GM23338 (cell line): Measurements from ENCODE around the gene NCR2. TPM values are rescaled to one million over a fixed set of nuclear protein-coding genes. Genes with fewer than 3 reads are reported as not detected.

Experiments
- ATAC-seq: fragments of 200-7000 bp; cut with Tn5 transposase; 3 replicates; pipeline ENCODE4 v1.9.1; 2020
- DNase-seq: peaks from one replicate; pipeline ENCODE4 v3.0.0-alpha.2; 2015; ENCODE audit warnings: low spot score
- H2AFZ ChIP-seq: fragments of 200-600 bp; sonication (generic); 2 replicates; pipeline ENCODE4 v1.8.0; 2016; ENCODE audit warnings: antibody characterized with exemption, mild to moderate bottlenecking, moderate library complexity
- H3F3A ChIP-seq: fragments of 200-600 bp; sonication (generic); replicated peaks from 2 replicates; pipeline ENCODE4 v1.8.0; 2017; ENCODE audit warnings: antibody characterized with exemption, mixed run types, low read depth
- H3K27ac ChIP-seq: fragments of 200-600 bp; sonication (generic); 2 replicates; pipeline ENCODE4 v1.6.1; 2016; ENCODE audit warnings: low read depth
- H3K27me3 ChIP-seq: fragments of 200-600 bp; sonication (generic); 2 replicates; pipeline ENCODE4 v1.8.0; 2016; ENCODE audit warnings: mild to moderate bottlenecking, mixed run types, moderate library complexity; ENCODE audit not compliant: insufficient read depth
- H3K36me3 ChIP-seq: fragments of 200-600 bp; sonication (generic); 2 replicates; pipeline ENCODE4 v1.8.0; 2016; ENCODE audit warnings: mild to moderate bottlenecking; ENCODE audit not compliant: insufficient read depth
- H3K4me1 ChIP-seq: fragments of 200-600 bp; sonication (generic); 2 replicates; pipeline ENCODE4 v1.8.0; 2016; ENCODE audit warnings: mild to moderate bottlenecking, moderate library complexity; ENCODE audit not compliant: insufficient read depth
- H3K4me2 ChIP-seq: fragments of 200-600 bp; sonication (generic); 2 replicates; pipeline ENCODE4 v1.7.1; 2017; ENCODE audit warnings: mixed run types
- H3K4me3 ChIP-seq: fragments of 200-600 bp; sonication (generic); 2 replicates; pipeline ENCODE4 v1.6.1; 2016; ENCODE audit warnings: mixed run types
- H3K79me2 ChIP-seq: fragments of 200-600 bp; sonication (generic); replicated peaks from 2 replicates; pipeline ENCODE4 v1.8.0; 2017; ENCODE audit warnings: mild to moderate bottlenecking; ENCODE audit not compliant: insufficient read depth
- H3K9me2 ChIP-seq: fragments of 200-600 bp; sonication (generic); 2 replicates; pipeline ENCODE4 v1.8.0; 2017; ENCODE audit not compliant: insufficient read depth
- H4K20me1 ChIP-seq: fragments of 200-600 bp; sonication (generic); replicated peaks from 2 replicates; pipeline ENCODE4 v1.8.0; 2017; ENCODE audit warnings: mild to moderate bottlenecking; ENCODE audit not compliant: insufficient read depth
- H3K27ac Mint-ChIP-seq: 2 replicates; pipeline ENCODE4 v1.8.0; 2020; ENCODE audit warnings: inconsistent platforms, mild to moderate bottlenecking, moderate library complexity, mixed read lengths
- H3K27me3 Mint-ChIP-seq: 3 replicates; pipeline ENCODE4 v1.8.0; 2022; ENCODE audit warnings: low read depth, mild to moderate bottlenecking, moderate library complexity, mixed read lengths, inconsistent platforms; ENCODE audit not compliant: insufficient read depth, poor library complexity
- H3K36me3 Mint-ChIP-seq: 3 replicates; pipeline ENCODE4 v1.8.0; 2021; ENCODE audit warnings: low read depth, mild to moderate bottlenecking, inconsistent platforms, moderate library complexity, mixed read lengths
- H3K4me1 Mint-ChIP-seq: 3 replicates; pipeline ENCODE4 v1.8.0; 2020; ENCODE audit warnings: mild to moderate bottlenecking, inconsistent platforms, mixed read lengths
- H3K4me3 Mint-ChIP-seq: 3 replicates; pipeline ENCODE4 v1.8.0; 2021; ENCODE audit warnings: moderate library complexity, mild to moderate bottlenecking, inconsistent platforms, mixed read lengths
- H3K9me3 Mint-ChIP-seq: 3 replicates; pipeline ENCODE4 v1.8.0; 2020; ENCODE audit warnings: moderate library complexity, mild to moderate bottlenecking, inconsistent platforms, mixed read lengths
- CREB1 ChIP-seq: fragments of 250-450 bp; sonication (Bioruptor Pico); IDR thresholded peaks from 2 replicates; pipeline ENCODE4 v1.5.0; 2020; ENCODE audit warnings: low read depth, mild to moderate bottlenecking, moderate library complexity
- EZH2 ChIP-seq: fragments of 200-600 bp; sonication (generic); IDR thresholded peaks from one replicate; pipeline ENCODE4 v1.8.0; 2017; ENCODE audit warnings: antibody characterized with exemption, mild to moderate bottlenecking, low read depth; ENCODE audit not compliant: unreplicated experiment
- EZH2phosphoT487 ChIP-seq: fragments of 200-600 bp; sonication (generic); IDR thresholded peaks from one replicate; pipeline ENCODE4 v1.8.1; 2018; ENCODE audit warnings: antibody characterized with exemption; ENCODE audit not compliant: unreplicated experiment
- JUNB ChIP-seq: IDR thresholded peaks from one replicate; pipeline ENCODE4 v1.6.1; 2016; ENCODE audit warnings: antibody characterized with exemption; ENCODE audit not compliant: unreplicated experiment
- NANOG ChIP-seq: IDR thresholded peaks from 2 replicates; pipeline ENCODE4 v1.6.1; 2016; ENCODE audit warnings: antibody characterized with exemption, borderline replicate concordance
- POLR2AphosphoS5 ChIP-seq: IDR thresholded peaks from 2 replicates; pipeline ENCODE4 v1.6.1; 2016; ENCODE audit warnings: antibody characterized with exemption, low read depth
- STAT1 ChIP-seq: IDR thresholded peaks from one replicate; pipeline ENCODE4 v1.6.1; 2016; ENCODE audit warnings: antibody characterized with exemption; ENCODE audit not compliant: unreplicated experiment
- ZNF114 ChIP-seq: fragments of 250-450 bp; sonication (Bioruptor Pico); IDR thresholded peaks from 2 replicates; pipeline ENCODE4 v1.5.0; 2020; ENCODE audit warnings: mild to moderate bottlenecking, moderate library complexity
- ZNF331 ChIP-seq: fragments of 250-450 bp; sonication (Bioruptor Pico); IDR thresholded peaks from 2 replicates; pipeline ENCODE4 v1.5.0; 2020; ENCODE audit warnings: low read depth, mild to moderate bottlenecking, moderate library complexity
- polyA plus RNA-seq: library from polyadenylated mRNA; unstranded; fragments of >200 nt; fragmentation: Nextera tagmentation; extraction: Ambion mirVana; gene quantifications from 2 replicates; pipeline ENCODE4 v1.2.1, GENCODE V29; 2016
- total RNA-seq: library from RNA; depleted of rRNA; stranded (reverse); fragments of >200 nt; shearing (Covaris generic); gene quantifications from 2 replicates; pipeline ENCODE4 v1.2.3, GENCODE V29; 2014
- TF ChIP-seq, protein P1 (sequence below): IDR thresholded peaks from one replicate; pipeline ENCODE4 v1.6.1; 2018; ENCODE audit warnings: antibody characterized with exemption; ENCODE audit not compliant: unreplicated experiment
- TF ChIP-seq, protein P2 (sequence below): IDR thresholded peaks from 2 replicates; pipeline ENCODE4 v1.6.1; 2016; ENCODE audit warnings: antibody characterized with exemption
- TF ChIP-seq, protein P3 (sequence below): fragments of 250-450 bp; sonication (Bioruptor Pico); IDR thresholded peaks from 2 replicates; pipeline ENCODE4 v1.5.0; 2020; ENCODE audit warnings: mild to moderate bottlenecking, moderate library complexity
- TF ChIP-seq, protein P4 (sequence below), 2 experiments: fragments of 200-600 bp in 1 of 2; sonication (generic) in 1 of 2; conservative IDR thresholded peaks; 2 replicates each; pipeline versions ENCODE4 v1.5.1 to v1.6.1; 2016 to 2017; ENCODE audit warnings: antibody characterized with exemption in 2 of 2, low read depth in 2 of 2, mild to moderate bottlenecking in 2 of 2, moderate library complexity in 1 of 2

Gene NCR2
- total and polyA plus RNA-seq, 2 experiments from 2014 or later, result not detected

DNA sequence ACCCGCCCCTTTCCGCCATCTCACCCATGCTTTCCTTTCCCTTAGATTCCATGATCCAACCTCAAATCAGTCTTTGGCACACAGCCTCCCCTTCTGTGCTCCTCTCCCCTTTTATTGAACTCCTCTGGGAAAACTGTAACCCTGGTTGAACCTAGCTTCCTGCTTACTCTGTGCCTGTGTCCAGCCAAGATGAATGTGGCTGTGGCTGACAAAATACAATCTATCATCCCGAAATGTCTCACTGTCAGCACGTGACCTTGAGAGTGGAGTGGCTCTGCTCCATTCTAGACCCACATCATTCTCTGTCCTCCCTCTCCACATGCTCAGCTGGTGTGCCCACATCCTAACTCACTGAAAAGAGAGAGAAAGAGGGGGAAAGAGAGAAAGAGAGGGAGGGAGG lies 11.0 kb downstream of the NCR2 start:
- H3K36me3 Mint-ChIP-seq, result peaks cover 7% of the 10 kb centered on the region; the same call in 2 of the 3 replicates
- Histone ChIP-seq H3K4me3 (no peak overlapping the region), H3K4me1 (no peaks in the 10 kb centered on the region), H4K20me1 (no peaks in the 10 kb centered on the region), H3K4me2 (no peak overlapping the region), H3F3A (no peaks in the 10 kb centered on the region), H3K27ac (no peak overlapping the region), H3K27me3 (no peaks in the 10 kb centered on the region), H3K79me2 (no peaks in the 10 kb centered on the region), H2AFZ (no peak overlapping the region), H3K9me2 (no peaks in the 10 kb centered on the region), H3K36me3 (0 out of 2 replicates have a peak, but pooled peaks cover 4% of the 10 kb centered on the region)
- TF ChIP-seq, protein P1, sequence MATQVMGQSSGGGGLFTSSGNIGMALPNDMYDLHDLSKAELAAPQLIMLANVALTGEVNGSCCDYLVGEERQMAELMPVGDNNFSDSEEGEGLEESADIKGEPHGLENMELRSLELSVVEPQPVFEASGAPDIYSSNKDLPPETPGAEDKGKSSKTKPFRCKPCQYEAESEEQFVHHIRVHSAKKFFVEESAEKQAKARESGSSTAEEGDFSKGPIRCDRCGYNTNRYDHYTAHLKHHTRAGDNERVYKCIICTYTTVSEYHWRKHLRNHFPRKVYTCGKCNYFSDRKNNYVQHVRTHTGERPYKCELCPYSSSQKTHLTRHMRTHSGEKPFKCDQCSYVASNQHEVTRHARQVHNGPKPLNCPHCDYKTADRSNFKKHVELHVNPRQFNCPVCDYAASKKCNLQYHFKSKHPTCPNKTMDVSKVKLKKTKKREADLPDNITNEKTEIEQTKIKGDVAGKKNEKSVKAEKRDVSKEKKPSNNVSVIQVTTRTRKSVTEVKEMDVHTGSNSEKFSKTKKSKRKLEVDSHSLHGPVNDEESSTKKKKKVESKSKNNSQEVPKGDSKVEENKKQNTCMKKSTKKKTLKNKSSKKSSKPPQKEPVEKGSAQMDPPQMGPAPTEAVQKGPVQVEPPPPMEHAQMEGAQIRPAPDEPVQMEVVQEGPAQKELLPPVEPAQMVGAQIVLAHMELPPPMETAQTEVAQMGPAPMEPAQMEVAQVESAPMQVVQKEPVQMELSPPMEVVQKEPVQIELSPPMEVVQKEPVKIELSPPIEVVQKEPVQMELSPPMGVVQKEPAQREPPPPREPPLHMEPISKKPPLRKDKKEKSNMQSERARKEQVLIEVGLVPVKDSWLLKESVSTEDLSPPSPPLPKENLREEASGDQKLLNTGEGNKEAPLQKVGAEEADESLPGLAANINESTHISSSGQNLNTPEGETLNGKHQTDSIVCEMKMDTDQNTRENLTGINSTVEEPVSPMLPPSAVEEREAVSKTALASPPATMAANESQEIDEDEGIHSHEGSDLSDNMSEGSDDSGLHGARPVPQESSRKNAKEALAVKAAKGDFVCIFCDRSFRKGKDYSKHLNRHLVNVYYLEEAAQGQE, result no peak
- TF ChIP-seq EZH2, result no peak
- TF ChIP-seq, protein P2, sequence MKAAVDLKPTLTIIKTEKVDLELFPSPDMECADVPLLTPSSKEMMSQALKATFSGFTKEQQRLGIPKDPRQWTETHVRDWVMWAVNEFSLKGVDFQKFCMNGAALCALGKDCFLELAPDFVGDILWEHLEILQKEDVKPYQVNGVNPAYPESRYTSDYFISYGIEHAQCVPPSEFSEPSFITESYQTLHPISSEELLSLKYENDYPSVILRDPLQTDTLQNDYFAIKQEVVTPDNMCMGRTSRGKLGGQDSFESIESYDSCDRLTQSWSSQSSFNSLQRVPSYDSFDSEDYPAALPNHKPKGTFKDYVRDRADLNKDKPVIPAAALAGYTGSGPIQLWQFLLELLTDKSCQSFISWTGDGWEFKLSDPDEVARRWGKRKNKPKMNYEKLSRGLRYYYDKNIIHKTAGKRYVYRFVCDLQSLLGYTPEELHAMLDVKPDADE, result no peak
- TF ChIP-seq CREB1, result no peak
- TF ChIP-seq, protein P3, sequence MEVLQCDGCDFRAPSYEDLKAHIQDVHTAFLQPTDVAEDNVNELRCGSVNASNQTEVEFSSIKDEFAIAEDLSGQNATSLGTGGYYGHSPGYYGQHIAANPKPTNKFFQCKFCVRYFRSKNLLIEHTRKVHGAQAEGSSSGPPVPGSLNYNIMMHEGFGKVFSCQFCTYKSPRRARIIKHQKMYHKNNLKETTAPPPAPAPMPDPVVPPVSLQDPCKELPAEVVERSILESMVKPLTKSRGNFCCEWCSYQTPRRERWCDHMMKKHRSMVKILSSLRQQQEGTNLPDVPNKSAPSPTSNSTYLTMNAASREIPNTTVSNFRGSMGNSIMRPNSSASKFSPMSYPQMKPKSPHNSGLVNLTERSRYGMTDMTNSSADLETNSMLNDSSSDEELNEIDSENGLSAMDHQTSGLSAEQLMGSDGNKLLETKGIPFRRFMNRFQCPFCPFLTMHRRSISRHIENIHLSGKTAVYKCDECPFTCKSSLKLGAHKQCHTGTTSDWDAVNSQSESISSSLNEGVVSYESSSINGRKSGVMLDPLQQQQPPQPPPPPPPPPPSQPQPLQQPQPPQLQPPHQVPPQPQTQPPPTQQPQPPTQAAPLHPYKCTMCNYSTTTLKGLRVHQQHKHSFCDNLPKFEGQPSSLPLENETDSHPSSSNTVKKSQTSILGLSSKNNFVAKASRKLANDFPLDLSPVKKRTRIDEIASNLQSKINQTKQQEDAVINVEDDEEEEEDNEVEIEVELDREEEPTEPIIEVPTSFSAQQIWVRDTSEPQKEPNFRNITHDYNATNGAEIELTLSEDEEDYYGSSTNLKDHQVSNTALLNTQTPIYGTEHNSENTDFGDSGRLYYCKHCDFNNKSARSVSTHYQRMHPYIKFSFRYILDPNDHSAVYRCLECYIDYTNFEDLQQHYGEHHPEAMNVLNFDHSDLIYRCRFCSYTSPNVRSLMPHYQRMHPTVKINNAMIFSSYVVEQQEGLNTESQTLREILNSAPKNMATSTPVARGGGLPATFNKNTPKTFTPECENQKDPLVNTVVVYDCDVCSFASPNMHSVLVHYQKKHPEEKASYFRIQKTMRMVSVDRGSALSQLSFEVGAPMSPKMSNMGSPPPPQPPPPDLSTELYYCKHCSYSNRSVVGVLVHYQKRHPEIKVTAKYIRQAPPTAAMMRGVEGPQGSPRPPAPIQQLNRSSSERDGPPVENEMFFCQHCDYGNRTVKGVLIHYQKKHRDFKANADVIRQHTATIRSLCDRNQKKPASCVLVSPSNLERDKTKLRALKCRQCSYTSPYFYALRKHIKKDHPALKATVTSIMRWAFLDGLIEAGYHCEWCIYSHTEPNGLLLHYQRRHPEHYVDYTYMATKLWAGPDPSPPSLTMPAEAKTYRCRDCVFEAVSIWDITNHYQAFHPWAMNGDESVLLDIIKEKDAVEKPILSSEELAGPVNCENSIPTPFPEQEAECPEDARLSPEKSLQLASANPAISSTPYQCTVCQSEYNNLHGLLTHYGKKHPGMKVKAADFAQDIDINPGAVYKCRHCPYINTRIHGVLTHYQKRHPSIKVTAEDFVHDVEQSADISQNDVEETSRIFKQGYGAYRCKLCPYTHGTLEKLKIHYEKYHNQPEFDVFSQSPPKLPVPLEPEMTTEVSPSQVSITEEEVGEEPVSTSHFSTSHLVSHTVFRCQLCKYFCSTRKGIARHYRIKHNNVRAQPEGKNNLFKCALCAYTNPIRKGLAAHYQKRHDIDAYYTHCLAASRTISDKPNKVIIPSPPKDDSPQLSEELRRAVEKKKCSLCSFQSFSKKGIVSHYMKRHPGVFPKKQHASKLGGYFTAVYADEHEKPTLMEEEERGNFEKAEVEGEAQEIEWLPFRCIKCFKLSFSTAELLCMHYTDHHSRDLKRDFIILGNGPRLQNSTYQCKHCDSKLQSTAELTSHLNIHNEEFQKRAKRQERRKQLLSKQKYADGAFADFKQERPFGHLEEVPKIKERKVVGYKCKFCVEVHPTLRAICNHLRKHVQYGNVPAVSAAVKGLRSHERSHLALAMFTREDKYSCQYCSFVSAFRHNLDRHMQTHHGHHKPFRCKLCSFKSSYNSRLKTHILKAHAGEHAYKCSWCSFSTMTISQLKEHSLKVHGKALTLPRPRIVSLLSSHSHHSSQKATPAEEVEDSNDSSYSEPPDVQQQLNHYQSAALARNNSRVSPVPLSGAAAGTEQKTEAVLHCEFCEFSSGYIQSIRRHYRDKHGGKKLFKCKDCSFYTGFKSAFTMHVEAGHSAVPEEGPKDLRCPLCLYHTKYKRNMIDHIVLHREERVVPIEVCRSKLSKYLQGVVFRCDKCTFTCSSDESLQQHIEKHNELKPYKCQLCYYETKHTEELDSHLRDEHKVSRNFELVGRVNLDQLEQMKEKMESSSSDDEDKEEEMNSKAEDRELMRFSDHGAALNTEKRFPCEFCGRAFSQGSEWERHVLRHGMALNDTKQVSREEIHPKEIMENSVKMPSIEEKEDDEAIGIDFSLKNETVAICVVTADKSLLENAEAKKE (CRISPR knock-in tag), result no peak
- TF ChIP-seq JUNB, result no peak
- TF ChIP-seq, protein P4, sequence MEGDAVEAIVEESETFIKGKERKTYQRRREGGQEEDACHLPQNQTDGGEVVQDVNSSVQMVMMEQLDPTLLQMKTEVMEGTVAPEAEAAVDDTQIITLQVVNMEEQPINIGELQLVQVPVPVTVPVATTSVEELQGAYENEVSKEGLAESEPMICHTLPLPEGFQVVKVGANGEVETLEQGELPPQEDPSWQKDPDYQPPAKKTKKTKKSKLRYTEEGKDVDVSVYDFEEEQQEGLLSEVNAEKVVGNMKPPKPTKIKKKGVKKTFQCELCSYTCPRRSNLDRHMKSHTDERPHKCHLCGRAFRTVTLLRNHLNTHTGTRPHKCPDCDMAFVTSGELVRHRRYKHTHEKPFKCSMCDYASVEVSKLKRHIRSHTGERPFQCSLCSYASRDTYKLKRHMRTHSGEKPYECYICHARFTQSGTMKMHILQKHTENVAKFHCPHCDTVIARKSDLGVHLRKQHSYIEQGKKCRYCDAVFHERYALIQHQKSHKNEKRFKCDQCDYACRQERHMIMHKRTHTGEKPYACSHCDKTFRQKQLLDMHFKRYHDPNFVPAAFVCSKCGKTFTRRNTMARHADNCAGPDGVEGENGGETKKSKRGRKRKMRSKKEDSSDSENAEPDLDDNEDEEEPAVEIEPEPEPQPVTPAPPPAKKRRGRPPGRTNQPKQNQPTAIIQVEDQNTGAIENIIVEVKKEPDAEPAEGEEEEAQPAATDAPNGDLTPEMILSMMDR (conservative IDR thresholded peaks at IDR 0.05; ENCODE audit: low read depth in 2 of 2), result no peak
- TF ChIP-seq ZNF114 (CRISPR knock-in tag), result no peak
- TF ChIP-seq STAT1, result no peak
- no peak for TF ChIP-seq POLR2AphosphoS5
- no peak for TF ChIP-seq ZNF331 (CRISPR knock-in tag)
- TF ChIP-seq NANOG, result no peak
- no peak for TF ChIP-seq EZH2phosphoT487
- H3K27me3 Mint-ChIP-seq, result peaks cover 11% of the 10 kb centered on the region
- ATAC-seq, result no peak
- H3K4me3 Mint-ChIP-seq, result no peak overlapping the region
- H3K4me1 Mint-ChIP-seq, result peaks cover 7% of the 10 kb centered on the region; the same call in 2 of the 3 replicates
- peaks cover 19% of the 10 kb centered on the region for H3K9me3 Mint-ChIP-seq
- H3K27ac Mint-ChIP-seq, result no peak overlapping the region
- no peak for DNase-seq
